SU-DHL-6 (cell line): ENCODE data around the gene NPHP4.

Experiments used
- H2AFZ ChIP-seq: fragments of 200-600 bp; sonication (generic); 2 replicates; pipeline ENCODE4 v1.6.1; 2014; ENCODE audit warnings: low read depth, mild to moderate bottlenecking, moderate library complexity, mixed read lengths, antibody characterized with exemption, low read length; ENCODE audit not compliant: severe bottlenecking
- H3F3A ChIP-seq: fragments of 200-600 bp; shearing (Covaris generic); 2 replicates; pipeline ENCODE4 v1.6.0; 2016; ENCODE audit warnings: antibody characterized with exemption, mild to moderate bottlenecking; ENCODE audit not compliant: insufficient read depth
- H3K27ac ChIP-seq: fragments of 200-600 bp; sonication (generic); 2 replicates; pipeline ENCODE4 v1.5.1; 2016; ENCODE audit warnings: low read depth, mild to moderate bottlenecking, low read length, moderate library complexity, mixed read lengths
- H3K27me3 ChIP-seq: fragments of 200-600 bp; sonication (generic), shearing (Covaris generic); 2 replicates; pipeline ENCODE4 v1.6.0; 2014; ENCODE audit warnings: mild to moderate bottlenecking, low read length
- H3K36me3 ChIP-seq: fragments of 200-600 bp; sonication (generic); 2 replicates; pipeline ENCODE4 v1.6.1; 2014; ENCODE audit warnings: mild to moderate bottlenecking, low read length, mixed read lengths
- H3K4me2 ChIP-seq: fragments of 300-600, 200-600 bp; shearing (Covaris generic), sonication (generic); 2 replicates; pipeline ENCODE4 v1.6.0; 2014; ENCODE audit warnings: low read length, low read depth, mild to moderate bottlenecking; ENCODE audit not compliant: poor library complexity, severe bottlenecking
- H3K4me3 ChIP-seq: fragments of 200-600 bp; sonication (generic); 2 replicates; pipeline ENCODE4 v1.5.1; 2014; ENCODE audit warnings: antibody characterized with exemption, low read length, mild to moderate bottlenecking, mixed read lengths; ENCODE audit not compliant: insufficient read depth, poor library complexity, severe bottlenecking
- H3K79me2 ChIP-seq: fragments of 200-600 bp; sonication (generic); 2 replicates; pipeline ENCODE4 v1.6.1; 2014; ENCODE audit warnings: mild to moderate bottlenecking, low read length, moderate library complexity; ENCODE audit not compliant: insufficient read depth
- H3K9ac ChIP-seq: fragments of 200-600 bp; sonication (generic); 2 replicates; pipeline ENCODE4 v1.7.0; 2014; ENCODE audit warnings: mild to moderate bottlenecking, low read length
- H3K9me2 ChIP-seq: fragments of 200-600 bp; sonication (generic); replicated peaks from 2 replicates; pipeline ENCODE4 v1.6.1; 2014; ENCODE audit warnings: low read length; ENCODE audit not compliant: insufficient read depth
- H3K9me3 ChIP-seq: fragments of 200-600 bp; sonication (generic); 2 replicates; pipeline ENCODE4 v1.6.1; 2014; ENCODE audit warnings: low read length, mixed read lengths; ENCODE audit not compliant: insufficient read depth
- H4K20me1 ChIP-seq: fragments of 200-600 bp; sonication (generic); 2 replicates; pipeline ENCODE4 v1.6.1; 2014; ENCODE audit warnings: low read depth, mild to moderate bottlenecking, antibody characterized with exemption, low read length, moderate library complexity, mixed read lengths
- EZH2phosphoT487 ChIP-seq: fragments of 200-600 bp; sonication (generic), shearing (Covaris generic); conservative IDR thresholded peaks from 2 replicates; pipeline ENCODE4 v1.6.1; 2018; ENCODE audit warnings: mild to moderate bottlenecking, antibody characterized with exemption, low read length, moderate library complexity, mixed read lengths
- TF ChIP-seq, protein P1 (sequence below): fragments of 200-600 bp; sonication (generic); IDR thresholded peaks from one replicate; pipeline ENCODE4 v1.5.1; 2017; ENCODE audit warnings: antibody characterized with exemption, mild to moderate bottlenecking, low read length, moderate library complexity; ENCODE audit not compliant: insufficient read depth, poor library complexity, severe bottlenecking

Gene NPHP4

DNA sequence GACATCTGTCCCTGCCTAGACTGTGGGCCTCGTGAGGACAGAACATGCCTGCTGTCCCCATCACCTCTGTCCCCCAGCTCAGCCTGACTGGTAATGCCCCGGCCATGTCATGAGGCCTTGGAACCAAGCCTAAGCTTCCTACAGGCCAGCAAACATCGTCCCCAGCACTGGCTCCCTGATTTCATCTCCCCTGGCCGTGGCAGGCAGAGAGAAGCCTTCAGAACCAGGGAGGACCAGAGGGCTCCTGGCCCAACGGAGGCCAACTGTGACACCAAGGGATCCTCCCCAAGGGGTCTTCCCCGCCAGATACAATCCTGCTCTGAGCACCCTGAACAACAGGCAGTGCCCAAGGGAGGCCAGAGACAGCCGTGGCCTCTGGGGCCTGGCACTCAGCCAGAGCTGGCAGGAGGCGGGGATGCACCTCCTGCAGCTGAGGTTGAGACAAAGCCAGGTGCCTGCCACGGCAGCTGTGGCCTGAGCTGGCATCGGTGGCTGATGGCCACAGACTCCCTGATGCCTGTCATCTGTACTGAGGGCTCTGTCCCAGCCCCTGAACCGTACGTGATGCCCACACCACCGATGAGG is 9.9 kb upstream of the NPHP4 start:
- Histone ChIP-seq H3F3A (no peaks in the 10 kb centered on the region), H4K20me1 (no peaks in the 10 kb centered on the region), H3K27ac (no peak overlapping the region), H3K27me3 (no peaks in the 10 kb centered on the region), H3K9me3 (no peaks in the 10 kb centered on the region), H2AFZ (no peak overlapping the region), H3K9ac (no peak overlapping the region), H3K9me2 (no peaks in the 10 kb centered on the region), H3K4me2 (no peak overlapping the region), H3K79me2 (no peaks in the 10 kb centered on the region), H3K4me3 (no peak overlapping the region), H3K36me3 (no peaks in the 10 kb centered on the region)
- TF ChIP-seq, protein P1, sequence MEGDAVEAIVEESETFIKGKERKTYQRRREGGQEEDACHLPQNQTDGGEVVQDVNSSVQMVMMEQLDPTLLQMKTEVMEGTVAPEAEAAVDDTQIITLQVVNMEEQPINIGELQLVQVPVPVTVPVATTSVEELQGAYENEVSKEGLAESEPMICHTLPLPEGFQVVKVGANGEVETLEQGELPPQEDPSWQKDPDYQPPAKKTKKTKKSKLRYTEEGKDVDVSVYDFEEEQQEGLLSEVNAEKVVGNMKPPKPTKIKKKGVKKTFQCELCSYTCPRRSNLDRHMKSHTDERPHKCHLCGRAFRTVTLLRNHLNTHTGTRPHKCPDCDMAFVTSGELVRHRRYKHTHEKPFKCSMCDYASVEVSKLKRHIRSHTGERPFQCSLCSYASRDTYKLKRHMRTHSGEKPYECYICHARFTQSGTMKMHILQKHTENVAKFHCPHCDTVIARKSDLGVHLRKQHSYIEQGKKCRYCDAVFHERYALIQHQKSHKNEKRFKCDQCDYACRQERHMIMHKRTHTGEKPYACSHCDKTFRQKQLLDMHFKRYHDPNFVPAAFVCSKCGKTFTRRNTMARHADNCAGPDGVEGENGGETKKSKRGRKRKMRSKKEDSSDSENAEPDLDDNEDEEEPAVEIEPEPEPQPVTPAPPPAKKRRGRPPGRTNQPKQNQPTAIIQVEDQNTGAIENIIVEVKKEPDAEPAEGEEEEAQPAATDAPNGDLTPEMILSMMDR = no peak
- TF ChIP-seq EZH2phosphoT487 = no peak

DNA sequence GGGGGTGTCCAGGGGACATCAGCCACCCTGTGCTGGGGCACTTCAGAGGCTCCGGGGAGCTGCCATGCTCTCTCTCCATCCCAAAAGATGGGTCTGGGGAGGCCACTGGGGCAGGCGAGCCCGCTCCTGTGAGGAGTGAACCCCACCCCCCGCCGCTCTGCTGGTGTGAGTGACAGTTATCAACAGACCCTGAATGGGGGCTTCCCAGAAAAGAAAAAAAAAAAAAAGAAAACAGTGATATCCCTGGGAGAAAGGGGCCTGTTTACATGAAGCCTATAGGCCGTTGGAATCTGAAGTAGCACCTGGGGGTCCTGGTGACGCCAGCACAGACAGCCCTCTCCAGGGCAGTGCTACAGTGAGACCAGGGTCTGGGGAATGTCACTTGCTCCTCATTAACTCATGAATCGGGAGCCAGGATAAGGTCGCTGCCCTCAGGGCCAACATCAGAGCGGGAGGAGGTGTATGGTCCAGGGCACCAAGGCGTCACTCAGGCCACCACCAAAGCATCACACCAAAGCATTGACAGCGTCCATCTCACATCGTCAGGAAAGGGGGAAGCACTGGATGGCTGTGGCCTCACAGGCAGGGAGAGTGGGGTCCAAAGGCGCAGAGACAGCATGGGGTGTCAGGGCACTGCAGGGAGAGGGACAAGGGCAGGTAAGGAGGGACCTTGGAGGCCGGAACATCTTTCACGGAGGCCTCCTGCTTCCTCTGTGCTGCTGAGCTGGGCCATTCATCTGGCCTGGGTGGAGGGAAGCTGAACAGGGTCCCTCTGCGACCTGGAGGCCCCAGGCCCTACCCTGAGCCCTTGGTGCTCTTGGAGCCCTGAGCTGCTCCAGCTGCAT is 8.4 kb upstream of the NPHP4 start:
- H3K27ac ChIP-seq = no peak overlapping the region
- no peak overlapping the region for H3K4me3 ChIP-seq
- no peaks in the 10 kb centered on the region for H3K79me2 ChIP-seq
- H3K9me2 ChIP-seq = no peaks in the 10 kb centered on the region
- no peaks in the 10 kb centered on the region for H4K20me1 ChIP-seq
- no peaks in the 10 kb centered on the region for H3K36me3 ChIP-seq
- no peaks in the 10 kb centered on the region for H3F3A ChIP-seq
- H3K4me2 ChIP-seq = no peak overlapping the region
- H3K9me3 ChIP-seq = no peaks in the 10 kb centered on the region
- H2AFZ ChIP-seq = no peak overlapping the region
- H3K27me3 ChIP-seq = no peaks in the 10 kb centered on the region
- no peak for TF ChIP-seq EZH2phosphoT487
- TF ChIP-seq, protein P1 = no peak
- no peak overlapping the region for H3K9ac ChIP-seq

GRCh38 chr1:5999711-6000443 is 7.7 kb upstream of the NPHP4 start:
- no peaks in the 10 kb centered on the region for H3K27me3 ChIP-seq
- H3K4me2 ChIP-seq = no peak overlapping the region
- no peaks in the 10 kb centered on the region for H3K79me2 ChIP-seq
- H3K27ac ChIP-seq = no peak overlapping the region
- H2AFZ ChIP-seq = no peak overlapping the region
- no peak overlapping the region for H3K9ac ChIP-seq
- TF ChIP-seq, protein P1 = no peak
- TF ChIP-seq EZH2phosphoT487 = no peak
- H3K4me3 ChIP-seq = no peak overlapping the region
- H3K36me3 ChIP-seq = no peaks in the 10 kb centered on the region
- no peaks in the 10 kb centered on the region for H3K9me2 ChIP-seq
- no peaks in the 10 kb centered on the region for H3F3A ChIP-seq
- H4K20me1 ChIP-seq = no peaks in the 10 kb centered on the region
- H3K9me3 ChIP-seq = no peaks in the 10 kb centered on the region
